GM18907 (cell line): Measurements from ENCODE around the gene C11orf52.

ENCODE experiments used
- ATAC-seq: cut with Tn5 transposase; IDR thresholded peaks from one replicate; pipeline ENCODE4 v1.9.1; 2021; ENCODE audit warnings: mild to moderate bottlenecking, moderate library complexity; ENCODE audit not compliant: unreplicated experiment

Gene C11orf52

DNA sequence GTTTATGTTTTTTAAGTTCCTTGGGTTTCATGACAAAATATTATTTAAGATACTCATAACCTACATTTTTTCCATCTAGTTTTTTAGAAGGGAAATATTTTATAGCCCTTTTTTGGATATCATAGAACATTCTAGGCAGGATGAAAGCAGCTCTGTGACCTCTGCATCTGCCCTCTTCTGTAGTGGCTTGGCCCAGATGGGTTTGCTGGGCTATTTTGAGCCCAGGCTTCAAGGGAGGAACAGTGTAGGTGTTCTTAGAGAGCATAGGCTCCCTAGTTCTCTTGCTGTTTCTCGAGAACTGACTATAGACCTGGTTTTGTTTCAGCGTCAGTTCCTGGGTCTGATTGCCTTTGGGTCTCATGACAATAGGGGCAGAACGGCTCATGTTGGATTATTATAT lies 50.6 kb downstream of the C11orf52 start:
- no peak for ATAC-seq

DNA sequence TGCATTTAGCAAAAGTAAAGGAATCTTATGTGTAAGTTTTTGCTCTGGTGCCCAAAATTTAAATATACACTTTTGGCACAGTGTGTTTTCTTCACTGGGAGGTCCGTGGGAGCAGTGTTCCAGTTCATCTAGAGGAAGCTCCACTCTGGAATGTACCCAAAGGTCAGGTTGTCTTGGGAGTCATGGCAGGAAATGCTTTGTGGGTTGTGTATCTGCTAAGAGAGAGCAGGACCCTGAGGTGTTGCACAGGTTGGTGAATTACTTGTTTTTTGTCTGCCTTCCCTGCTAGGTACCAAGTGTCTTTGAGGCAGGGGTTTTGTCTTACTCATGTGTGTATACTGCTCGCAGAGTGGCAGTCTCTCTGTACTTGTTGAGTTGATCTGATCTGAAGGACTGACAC lies 55.7 kb downstream of the C11orf52 start:
- ATAC-seq: no peak

DNA sequence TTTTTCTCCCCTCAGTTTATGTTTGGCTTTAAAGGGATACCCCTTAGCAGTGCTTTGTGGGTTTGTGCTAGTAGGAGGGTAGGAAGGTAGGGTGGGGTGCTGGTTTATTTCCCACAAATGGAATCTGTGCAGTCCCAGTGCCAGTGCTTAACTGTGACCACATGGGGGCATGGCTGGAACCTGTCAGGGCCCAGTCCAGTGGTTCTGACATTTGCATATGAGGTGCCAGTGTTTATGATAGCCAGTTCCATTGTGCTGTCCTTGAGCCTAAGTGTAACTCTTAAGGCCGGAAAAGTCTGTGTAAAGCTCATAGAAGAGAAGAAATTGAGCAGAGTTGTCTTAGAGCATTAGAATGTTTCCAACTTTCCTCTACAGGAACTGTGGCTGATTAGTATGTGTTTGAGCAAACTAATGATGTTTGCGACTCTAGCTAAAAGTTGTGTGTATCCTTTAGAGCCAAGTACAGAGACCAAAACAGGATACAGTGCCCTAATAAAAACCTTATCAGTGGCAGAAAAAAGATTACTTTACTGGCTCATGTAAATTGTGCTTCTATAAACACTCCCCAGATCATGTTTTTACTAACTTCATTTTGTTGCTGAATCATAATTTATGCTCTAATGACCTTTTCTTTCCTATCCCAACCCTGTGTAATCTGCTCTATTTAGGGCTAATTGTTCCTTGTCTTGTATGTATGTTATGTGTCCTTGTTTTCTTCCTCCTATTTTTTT lies 56.5 kb downstream of the C11orf52 start:
- no peak for ATAC-seq

DNA sequence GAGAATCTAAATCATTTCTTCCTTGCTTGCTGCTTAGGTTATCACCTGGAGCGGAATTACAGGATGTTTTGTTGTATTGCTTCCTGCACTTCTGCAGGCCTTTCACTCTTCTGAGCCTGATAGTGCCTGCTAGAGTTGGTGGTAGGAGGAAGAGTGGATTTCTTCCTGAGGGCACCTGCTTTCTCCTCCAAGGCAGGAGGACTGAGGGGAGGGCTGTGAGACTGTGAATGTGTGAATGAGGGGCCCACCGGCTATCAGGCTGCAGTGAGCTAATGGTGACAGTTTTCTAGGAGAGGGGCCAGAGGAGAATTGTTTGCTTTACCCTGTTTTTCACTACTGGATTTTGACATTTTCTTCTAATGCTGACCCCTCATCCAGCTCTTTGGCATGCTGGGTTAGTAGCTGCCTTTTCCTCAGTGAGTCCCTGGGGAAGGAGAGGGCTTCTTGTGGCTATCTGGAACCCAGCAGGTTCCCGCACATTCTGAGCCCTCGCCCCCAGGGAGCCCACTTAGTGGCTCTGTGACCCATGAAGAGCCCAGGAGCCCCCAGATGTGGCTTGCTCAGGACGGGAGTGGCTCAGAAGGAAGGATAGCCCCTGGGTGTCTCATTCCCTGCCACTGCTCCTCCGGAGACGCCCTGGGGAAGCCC lies 57.5 kb downstream of the C11orf52 start:
- ATAC-seq: no peak
